HCT116 (cell line): Measurements from ENCODE around the gene NCR3LG1. TPM values are rescaled to one million over a fixed set of nuclear protein-coding genes. Genes with fewer than 3 reads are reported as not detected.

Experiments
- ATAC-seq: fragments of 200-7000 bp; cut with Tn5 transposase; 2 replicates; pipeline ENCODE4 v1.9.1; 2020; ENCODE audit warnings: mild to moderate bottlenecking, moderate library complexity
- BruUV-seq: library from RNA; stranded (reverse); fragments of 400-500 nt; replicated peaks from 2 replicates; lab custom pipeline; 2021; lab: Mats Ljungman, UMichigan
- CTCF ChIA-PET: fragments of 300-600 bp; sonication (Branson Sonifier 250); formaldehyde crosslinking; loops from one replicate; lab custom pipeline; 2021; ENCODE audit warnings: antibody characterized with exemption; lab: Charles Lee
- POLR2A ChIA-PET: fragments of 300-600, 350-600 bp; sonication (Branson Sonifier 250); formaldehyde crosslinking; loops from one replicate; lab custom pipeline; 2021; ENCODE audit warnings: antibody characterized with exemption; lab: Charles Lee
- RAD21 ChIA-PET, 2 experiments: fragments of 300-600 bp; sonication (Branson Sonifier 250); formaldehyde crosslinking; loops; one replicate each; lab custom pipeline; 2023; ENCODE audit warnings: low total read pairs in 2 of 2; ENCODE audit not compliant: uncharacterized antibody in 2 of 2, unreplicated experiment in 2 of 2, low non-redundant PET in 1 of 2; lab: Charles Lee
- DNase-seq: peaks from one replicate; pipeline ENCODE4 v3.0.0-alpha.2; 2010; ENCODE audit warnings: low read depth, low spot score
- H2AFZ ChIP-seq: fragments of 200-600 bp; shearing (Covaris generic), sonication (generic); 2 replicates; pipeline ENCODE4 v1.6.1; 2017; ENCODE audit warnings: low read depth, mixed run types, mixed read lengths, antibody characterized with exemption, low read length; ENCODE audit not compliant: poor library complexity, severe bottlenecking
- H3K27ac ChIP-seq: 2 replicates; pipeline ENCODE4 v1.5.1; 2012; ENCODE audit warnings: low read depth, low read length
- H3K27me3 ChIP-seq: fragments of 200-600 bp; sonication (generic); 2 replicates; pipeline ENCODE4 v1.6.1; 2016; ENCODE audit warnings: mixed run types, low read length, mixed read lengths; ENCODE audit not compliant: insufficient read depth
- H3K36me3 ChIP-seq, 2 experiments: fragments of 200-500 bp in 1 of 2; fragments of 200-600 bp in 1 of 2; sonication (Bioruptor generic) in 1 of 2; sonication (generic) in 1 of 2; 2 replicates each; pipeline versions ENCODE4 v1.5.1 to v1.6.1; 2014 to 2016; ENCODE audit warnings: low read length in 2 of 2, inconsistent platforms in 1 of 2, mixed read lengths in 1 of 2, mixed run types in 1 of 2; ENCODE audit not compliant: insufficient read depth in 2 of 2, control insufficient read depth in 1 of 2
- H3K4me1 ChIP-seq, 2 experiments: fragments of 200-600 bp in 1 of 2; sonication (generic) in 1 of 2; 2 replicates each; pipeline versions ENCODE4 v1.5.1 to v1.6.1; 2012 to 2017; ENCODE audit warnings: low read length in 2 of 2, inconsistent platforms in 1 of 2, mild to moderate bottlenecking in 1 of 2, mixed read lengths in 1 of 2, mixed run types in 1 of 2, moderate library complexity in 1 of 2; ENCODE audit not compliant: insufficient read depth in 2 of 2, control insufficient read depth in 1 of 2
- H3K4me2 ChIP-seq: fragments of 200-600 bp; sonication (generic); 2 replicates; pipeline ENCODE4 v1.6.1; 2017; ENCODE audit warnings: mixed run types, low read length, mixed read lengths
- H3K4me3 ChIP-seq, 2 experiments: fragments of 200-600 bp in 1 of 2; sonication (generic) in 1 of 2; replicated peaks in 1 of 2; 2 replicates each; pipeline ENCODE4 v1.5.1; 2011 to 2016; ENCODE audit warnings: low read length in 2 of 2, control low read depth in 1 of 2, low read depth in 1 of 2, mild to moderate bottlenecking in 1 of 2, mixed read lengths in 1 of 2, mixed run types in 1 of 2
- H3K79me2 ChIP-seq: fragments of 200-600 bp; sonication (generic); 2 replicates; pipeline ENCODE4 v1.6.1; 2017; ENCODE audit warnings: mild to moderate bottlenecking, mixed run types, low read length, moderate library complexity, mixed read lengths; ENCODE audit not compliant: insufficient read depth
- H3K9ac ChIP-seq: fragments of 200-600 bp; sonication (generic); 2 replicates; pipeline ENCODE4 v1.6.1; 2016; ENCODE audit warnings: low read length, mixed read lengths
- H3K9me2 ChIP-seq: fragments of 200-600 bp; sonication (generic), shearing (Covaris generic); 2 replicates; pipeline ENCODE4 v1.6.1; 2017; ENCODE audit warnings: mixed run types, mild to moderate bottlenecking, moderate library complexity; ENCODE audit not compliant: insufficient read depth
- H3K9me3 ChIP-seq, 2 experiments: fragments of 200-500 bp in 1 of 2; fragments of 200-600 bp in 1 of 2; sonication (Bioruptor generic) in 1 of 2; sonication (generic) in 1 of 2; 2 replicates each; pipeline ENCODE4 v1.6.1; 2014 to 2017; ENCODE audit warnings: low read length in 2 of 2, mixed read lengths in 2 of 2, inconsistent platforms in 1 of 2, low read depth in 1 of 2, mild to moderate bottlenecking in 1 of 2, mixed run types in 1 of 2, moderate library complexity in 1 of 2; ENCODE audit not compliant: control insufficient read depth in 1 of 2, insufficient read depth in 1 of 2
- H4K20me1 ChIP-seq: fragments of 200-600 bp; sonication (generic), shearing (Covaris generic); 2 replicates; pipeline ENCODE4 v1.6.1; 2017; ENCODE audit warnings: mixed run types, mild to moderate bottlenecking, moderate library complexity; ENCODE audit not compliant: insufficient read depth
- CEBPB ChIP-seq: IDR thresholded peaks from 2 replicates; pipeline ENCODE4 v1.6.1; 2012; ENCODE audit warnings: low read depth
- CTCF ChIP-seq, 3 experiments: fragments of 200-600 bp in 1 of 3; sonication (generic) in 1 of 3; IDR thresholded peaks in 2 of 3; conservative IDR thresholded peaks in 1 of 3; 2 replicates each; pipeline ENCODE4 v1.5.1; 2012 to 2017; ENCODE audit warnings: low read depth in 2 of 3, low read length in 2 of 3, antibody characterized with exemption in 1 of 3, borderline replicate concordance in 1 of 3, control low read depth in 1 of 3, mild to moderate bottlenecking in 1 of 3, mixed read lengths in 1 of 3, mixed run types in 1 of 3, moderate library complexity in 1 of 3; ENCODE audit not compliant: insufficient read depth in 1 of 3
- EGR1 ChIP-seq: IDR thresholded peaks from 2 replicates; pipeline ENCODE4 v1.6.1; 2012; ENCODE audit warnings: low read depth
- ELF1 ChIP-seq: IDR thresholded peaks from 2 replicates; pipeline ENCODE4 v1.6.1; 2012; ENCODE audit warnings: low read depth, borderline replicate concordance
- EZH2 ChIP-seq: fragments of 200-600 bp; sonication (generic); IDR thresholded peaks from 2 replicates; pipeline ENCODE4 v1.6.1; 2017; ENCODE audit warnings: antibody characterized with exemption, mixed run types
- FOSL1 ChIP-seq: IDR thresholded peaks from 2 replicates; pipeline ENCODE4 v1.6.1; 2012; ENCODE audit warnings: low read depth
- JUND ChIP-seq: IDR thresholded peaks from 2 replicates; pipeline ENCODE4 v1.6.1; 2012
- RAD21 ChIP-seq: IDR thresholded peaks from 2 replicates; pipeline ENCODE4 v1.6.1; 2012; ENCODE audit warnings: low read depth, mild to moderate bottlenecking
- TCF7L2 ChIP-seq: IDR thresholded peaks from 2 replicates; pipeline ENCODE4 v1.7.0; 2011; ENCODE audit warnings: borderline replicate concordance, inconsistent platforms; ENCODE audit not compliant: insufficient read depth, insufficient read length; ENCODE audit errors: extremely low read depth
- YY1 ChIP-seq: IDR thresholded peaks from 2 replicates; pipeline ENCODE4 v1.6.1; 2011; ENCODE audit warnings: low read length, low read depth, moderate library complexity, mild to moderate bottlenecking; ENCODE audit not compliant: insufficient replicate concordance; ENCODE audit errors: extremely low read depth
- ZBTB33 ChIP-seq: IDR thresholded peaks from 2 replicates; pipeline ENCODE4 v1.6.1; 2011; ENCODE audit warnings: mild to moderate bottlenecking, low read length, moderate library complexity; ENCODE audit not compliant: insufficient replicate concordance; ENCODE audit errors: extremely low read depth
- ZFX ChIP-seq: fragments of 450-650 bp; IDR thresholded peaks from 2 replicates; pipeline ENCODE4 v1.6.1; 2017
- intact Hi-C: fragments of 100-400 bp; cut with micrococcal nuclease; formaldehyde crosslinking; loops from 2 replicates; pipeline ENCODE4 v1.10.0; 2022
- total RNA-seq: library from RNA; stranded (reverse); gene quantifications from one replicate; pipeline ENCODE4 v1.2.1, GENCODE V29; 2021; ENCODE audit not compliant: unreplicated experiment

Gene NCR3LG1
- total RNA-seq, 1 experiment from 2014 or later: 1.5 TPM

DNA sequence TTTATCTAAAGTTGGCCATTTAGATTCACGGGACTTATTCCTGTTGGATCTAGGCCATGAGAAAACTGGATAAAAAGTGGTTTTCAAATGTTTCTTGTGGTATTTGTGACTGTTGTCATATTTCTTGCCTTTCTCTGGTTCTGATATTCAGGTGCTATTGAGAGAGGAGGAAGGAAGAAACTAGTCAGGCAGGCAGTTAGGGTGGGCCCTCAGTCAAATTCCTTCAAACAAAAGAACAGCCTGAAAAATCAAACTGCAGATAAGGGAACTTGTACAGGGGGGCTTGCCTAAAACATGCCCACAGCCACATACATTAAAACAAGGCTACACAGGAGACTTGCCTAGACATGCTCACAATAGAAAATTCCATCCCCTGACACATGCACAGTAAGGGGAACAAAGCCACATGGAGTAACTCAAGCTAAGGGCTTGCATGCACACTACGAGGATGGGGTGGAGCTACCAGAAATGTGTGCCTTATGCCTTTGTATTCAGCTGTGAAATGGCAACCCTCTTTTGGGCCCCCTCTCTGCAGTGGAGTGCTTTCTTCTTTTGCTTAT, 18.2 kb downstream of the NCR3LG1 start:
- Histone ChIP-seq H3K27me3 (no peaks in the 10 kb centered on the region), H3K79me2 (no peaks in the 10 kb centered on the region), H2AFZ (no peak overlapping the region), H3K9me2 (no peaks in the 10 kb centered on the region), H4K20me1 (no peaks in the 10 kb centered on the region), H3K36me3 (0 out of 4 replicates have a peak, but pooled peaks cover 0 to 9% of the 10 kb centered on the region in 2 experiments), H3K27ac (no peak overlapping the region), H3K4me2 (no peak overlapping the region), H3K4me3 (no peak overlapping the region), H3K9me3 (peaks cover 23 to 49% of the 10 kb centered on the region in 2 experiments; a peak in 2 of 4 replicates), H3K4me1 (no peaks in the 10 kb centered on the region), H3K9ac (no peak overlapping the region)
- ChIA-PET CTCF (no interaction called here), POLR2A (no interaction called here), RAD21 (no interaction called here)
- TF ChIP-seq CTCF (IDR thresholded peaks at IDR 0.05 in 2 of 3, conservative IDR thresholded peaks at IDR 0.05 in 1 of 3; ENCODE audit: borderline replicate concordance in 1 of 3, insufficient read depth in 1 of 3, low read depth in 2 of 3, low read length in 2 of 3): no peak
- no peak for TF ChIP-seq CEBPB
- no peak for TF ChIP-seq YY1
- TF ChIP-seq ELF1: no peak
- TF ChIP-seq FOSL1: no peak
- TF ChIP-seq EZH2: no peak
- no peak for TF ChIP-seq EGR1
- TF ChIP-seq ZFX: no peak
- no peak for TF ChIP-seq RAD21
- no peak for TF ChIP-seq ZBTB33
- no peak for TF ChIP-seq TCF7L2
- no peak for TF ChIP-seq JUND
- intact Hi-C loops: no loop called here
- BruUV-seq: no TSS peak
- DNase-seq (no peak), ATAC-seq (no peak)
